Stimulated activated naive CD4-positive, alpha-beta T cell treated with Interleukin-2 at 50 U/mL for 16 hours (primary cell): ENCODE results near the gene TEAD4.

Experiments used
- DNase-seq: peaks from one replicate; lab custom pipeline; 2025; lab: John Stamatoyannopoulos, UW

The TEAD4 gene

DNA sequence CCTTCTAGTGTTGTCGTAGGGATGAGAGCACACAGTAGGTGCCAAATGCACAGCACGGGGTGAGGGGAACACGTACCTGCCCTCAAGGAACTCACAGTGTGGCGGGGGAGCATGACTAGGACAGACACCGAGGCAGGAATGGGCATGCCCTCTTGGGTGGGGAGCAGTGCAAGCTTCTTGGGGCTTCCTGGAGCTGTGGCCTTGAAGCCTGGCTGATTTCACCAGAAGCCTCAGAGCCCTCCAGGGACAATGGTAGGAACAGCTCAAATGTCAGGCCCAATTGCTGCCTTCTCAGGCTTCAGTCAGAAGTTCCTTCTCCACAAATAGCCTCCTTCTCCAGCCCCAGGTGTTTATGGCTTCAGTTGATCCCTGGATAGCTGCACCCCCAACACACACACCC lies 43.4 kb downstream of the TEAD4 start:
- DNase-seq: no peak

GRCh38 chr12:3003357-3003992 lies 44.3 kb downstream of the TEAD4 start:
- DNase-seq: no peak

DNA sequence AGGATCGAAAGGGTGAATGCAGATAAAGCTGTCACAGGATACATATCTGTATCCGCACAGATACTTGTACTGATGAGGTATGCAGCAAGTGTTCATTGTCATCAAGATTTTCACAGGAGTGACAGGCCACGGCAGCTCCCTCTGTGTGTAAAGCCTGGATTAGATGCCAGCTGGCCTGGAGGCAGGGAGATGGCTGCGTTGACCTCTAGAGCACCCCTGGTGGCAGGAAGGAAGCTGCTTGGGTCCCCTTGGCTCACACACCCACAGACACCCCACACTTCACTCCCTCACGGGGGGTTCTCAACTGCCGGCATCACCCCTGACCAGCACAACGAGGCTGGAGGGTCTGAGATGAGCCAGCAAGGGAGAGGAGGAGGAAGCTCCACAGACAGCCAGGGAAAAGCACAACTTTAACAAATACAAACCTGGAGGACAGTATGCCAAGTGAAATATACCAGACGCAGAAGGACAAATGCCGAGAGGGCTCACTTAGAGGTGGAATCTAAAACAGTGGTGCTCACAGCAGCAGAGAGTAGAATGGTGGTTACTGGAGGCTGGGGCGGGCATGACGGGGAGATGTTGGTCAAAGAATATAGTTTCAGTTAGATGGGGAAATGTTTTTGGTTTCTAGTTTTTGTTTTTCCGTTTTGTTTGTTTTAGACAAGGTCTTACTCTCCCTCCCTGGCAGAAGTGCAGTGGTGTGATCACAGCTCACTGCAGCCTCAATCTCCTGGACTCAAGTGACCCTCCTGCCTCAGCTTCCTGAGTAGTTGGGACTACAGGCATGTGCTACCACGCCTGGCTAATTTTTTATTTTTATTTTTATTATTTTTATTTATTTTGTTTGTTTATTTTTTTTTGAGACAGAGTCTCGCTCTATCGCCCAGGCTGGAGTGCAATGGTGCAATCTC lies 45.7 kb downstream of the TEAD4 start:
- no peak for DNase-seq

- no peak for DNase-seq
Observed at GRCh38 chr12:3005736-3006135, 46.5 kb downstream of the TEAD4 start.

DNA sequence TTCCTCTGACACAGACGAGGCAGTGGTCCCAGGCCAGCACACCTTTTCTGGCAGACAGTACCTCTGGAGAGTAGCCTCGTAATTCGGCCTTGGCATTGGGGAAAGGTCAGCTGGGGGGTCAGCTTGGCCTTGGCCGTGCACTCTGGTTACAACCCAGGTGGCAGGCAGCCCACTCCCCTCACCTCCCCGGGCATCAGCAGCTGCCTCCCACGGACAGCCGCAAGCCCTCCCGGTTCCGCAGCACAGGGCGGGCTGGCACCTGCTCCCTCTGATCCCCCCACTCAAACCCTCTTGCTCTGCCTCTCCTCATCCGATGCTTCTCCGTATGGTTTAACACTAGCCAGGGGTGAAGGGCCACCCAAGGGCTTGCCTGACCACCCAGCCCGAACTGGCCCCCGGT lies 50.6 kb downstream of the TEAD4 start:
- DNase-seq: no peak

DNA sequence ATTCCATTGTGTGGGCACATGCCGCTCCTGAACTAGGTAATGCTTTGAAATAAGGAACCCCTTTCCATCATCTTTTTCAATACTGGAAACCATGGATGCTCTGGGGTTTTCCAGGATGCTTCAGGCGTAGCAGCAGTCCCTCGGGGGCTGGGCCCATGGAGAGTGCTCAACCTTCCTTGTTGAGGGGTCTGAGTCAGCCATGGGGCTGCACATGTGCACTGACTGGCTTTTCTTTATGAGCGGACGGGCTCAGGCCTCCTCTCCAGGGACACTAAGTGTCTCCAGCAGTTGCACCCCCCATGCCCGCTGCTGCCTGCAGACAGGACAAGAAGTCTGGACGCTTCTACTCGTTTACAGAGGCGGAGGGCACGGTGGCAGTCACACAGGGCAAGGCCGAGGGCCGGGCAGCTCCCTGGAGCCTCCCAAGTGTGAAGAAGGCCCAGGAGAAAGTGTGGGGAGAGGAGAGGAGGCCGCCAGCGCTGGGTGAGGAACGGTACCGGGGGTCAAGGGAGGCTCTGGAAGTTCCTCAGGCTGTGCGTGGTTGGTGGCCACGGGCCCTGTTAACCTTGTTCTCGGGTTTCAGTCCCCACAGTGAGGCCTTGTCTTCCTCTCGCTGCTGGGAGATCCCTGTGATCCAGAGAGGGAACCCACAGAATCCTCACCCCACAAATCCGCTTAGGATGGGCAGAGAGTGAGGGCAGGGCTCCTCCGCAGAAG lies 51.2 kb downstream of the TEAD4 start:
- no peak for DNase-seq

GRCh38 chr12:3012786-3013185 lies 53.6 kb downstream of the TEAD4 start:
- DNase-seq: no peak

GRCh38 chr12:3014641-3015040 lies 55.4 kb downstream of the TEAD4 start:
- DNase-seq: no peak

DNA sequence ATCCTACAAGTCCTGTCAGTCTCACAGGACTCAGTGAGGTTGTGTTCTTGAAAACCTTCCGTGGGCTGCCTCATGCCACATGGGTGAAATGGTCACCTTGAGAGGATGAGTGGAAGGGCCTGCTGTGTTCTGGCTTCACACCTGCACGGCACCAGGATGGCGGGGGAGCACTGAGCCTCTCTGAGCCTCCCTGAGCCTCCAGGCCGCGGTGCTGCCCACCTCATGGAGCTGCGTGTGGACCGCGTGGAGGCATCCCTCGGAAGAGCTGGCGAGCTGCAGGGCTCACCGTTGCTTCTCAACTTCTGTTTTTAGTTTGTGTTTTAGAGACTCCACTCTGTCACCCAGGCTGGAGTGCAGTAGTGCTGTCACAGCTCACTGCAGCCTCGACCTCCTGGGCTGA lies 56.2 kb downstream of the TEAD4 start:
- no peak for DNase-seq

DNA sequence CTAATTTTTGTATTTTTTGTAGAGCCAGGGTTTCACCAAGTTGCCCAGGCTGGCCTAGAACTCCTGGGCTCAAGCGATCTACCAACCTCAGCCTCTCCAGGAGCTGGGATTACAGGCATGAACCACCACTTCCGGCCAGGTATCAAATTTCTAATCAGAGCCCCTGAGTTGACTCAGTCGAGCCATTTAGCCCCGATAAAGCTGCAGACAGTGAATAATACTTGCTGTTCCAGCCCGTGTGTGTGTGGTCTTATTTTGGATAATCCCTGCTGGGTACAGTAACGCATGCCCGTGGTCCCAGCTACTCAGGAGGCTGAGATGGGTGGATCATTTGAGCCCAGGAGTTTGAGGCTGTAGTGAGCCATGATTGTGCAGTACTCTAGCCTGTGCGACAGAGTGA lies 57.0 kb downstream of the TEAD4 start:
- DNase-seq: no peak

- DNase-seq: no peak
Observed at GRCh38 chr12:3017281-3017680, 58.1 kb downstream of the TEAD4 start.

GRCh38 chr12:3018284-3019004 lies 59.2 kb downstream of the TEAD4 start:
- no peak for DNase-seq

GRCh38 chr12:3019005-3019680 lies 59.9 kb downstream of the TEAD4 start:
- no peak for DNase-seq

GRCh38 chr12:3020399-3020798 lies 61.2 kb downstream of the TEAD4 start:
- no peak for DNase-seq

DNA sequence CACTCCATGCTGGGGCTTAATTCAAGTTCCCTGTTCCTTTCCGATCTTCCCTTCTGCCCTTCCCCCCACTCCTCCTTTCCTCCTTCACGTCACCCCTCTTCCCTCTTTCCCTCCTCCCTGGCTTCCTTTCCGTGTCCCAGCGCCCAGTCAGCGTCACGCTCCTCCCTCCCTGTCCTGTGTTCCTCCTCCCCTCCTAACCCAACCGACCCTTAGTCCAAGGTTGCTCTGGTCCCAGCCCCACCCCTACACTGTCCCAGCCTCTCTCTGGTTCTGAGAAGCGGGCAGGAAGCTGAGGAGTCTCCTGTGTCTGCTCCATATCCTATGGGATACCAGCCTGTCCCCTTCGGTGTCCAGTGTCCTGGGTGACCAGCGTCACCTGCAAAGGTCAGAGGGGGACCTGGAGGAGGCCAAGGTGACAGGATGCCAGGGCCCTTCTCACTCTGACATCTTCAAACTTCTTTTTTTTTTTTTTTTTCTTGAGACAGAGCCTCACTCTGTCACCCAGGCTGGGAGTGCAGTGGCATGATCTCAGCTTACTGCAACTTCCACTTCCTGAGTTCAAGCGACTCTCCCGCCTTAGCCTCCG lies 61.7 kb downstream of the TEAD4 start:
- DNase-seq: no peak

- no peak for DNase-seq
Observed at GRCh38 chr12:3022411-3022810, 63.2 kb downstream of the TEAD4 start.

- DNase-seq: no peak
Observed at GRCh38 chr12:3022961-3023360, 63.8 kb downstream of the TEAD4 start.

- DNase-seq: no peak
Observed at GRCh38 chr12:3028108-3028507, 68.9 kb downstream of the TEAD4 start.

DNA sequence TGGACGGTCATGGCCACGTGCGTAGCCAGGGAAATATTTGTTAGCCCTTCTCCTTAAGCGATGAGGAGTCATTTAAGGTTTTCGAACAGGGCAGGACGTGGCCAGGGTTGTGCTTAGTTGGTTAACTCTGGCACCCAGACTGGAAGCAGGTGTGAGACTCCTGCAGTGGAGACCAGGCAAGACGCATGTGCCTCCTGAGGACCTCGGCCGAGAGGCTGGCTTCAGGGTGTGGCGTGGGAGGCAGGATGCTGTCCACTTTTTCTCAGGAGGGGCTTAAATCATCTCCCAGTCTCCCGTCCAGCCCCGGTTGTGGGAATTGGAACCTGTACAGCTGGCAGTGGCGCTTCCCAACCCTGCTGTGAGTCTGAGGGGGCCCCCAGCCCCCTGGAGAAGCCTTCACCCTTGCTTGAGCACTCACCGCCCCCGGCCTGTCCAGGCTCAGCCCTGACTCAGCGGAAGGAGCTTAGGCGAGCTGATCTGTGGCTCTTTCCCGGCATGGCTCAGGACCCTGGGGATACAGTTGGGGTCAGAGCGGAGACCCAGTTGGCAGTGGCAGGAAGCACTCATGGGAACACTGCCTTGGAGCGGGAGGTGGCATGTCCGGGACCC lies 71.7 kb downstream of the TEAD4 start:
- DNase-seq: no peak

DNA sequence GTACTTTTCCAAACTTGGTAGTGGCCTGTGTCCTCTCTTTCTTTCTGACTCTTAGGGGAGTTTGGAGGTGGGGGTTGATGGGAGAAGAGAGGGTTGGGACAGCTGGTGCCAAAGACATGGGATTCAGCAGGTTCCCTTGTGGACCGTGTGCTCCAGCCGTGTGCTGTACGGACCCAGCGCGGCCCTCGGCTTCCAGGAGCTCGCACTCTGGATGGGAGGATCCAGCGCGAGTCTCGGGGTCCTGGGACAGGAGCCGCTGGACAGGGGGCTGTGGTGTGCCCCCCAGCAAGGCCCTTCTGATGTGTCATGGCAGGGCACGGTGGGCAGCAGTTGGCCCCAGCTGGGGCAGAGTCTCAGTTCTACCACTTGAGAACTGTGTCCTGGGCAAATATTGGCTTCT lies 73.0 kb downstream of the TEAD4 start:
- DNase-seq: no peak
